Kidney epithelial cell (primary cell): Measurements from ENCODE around the gene OTUD3. TPM values are rescaled to one million over a fixed set of nuclear protein-coding genes. Genes with fewer than 3 reads are reported as not detected.
"Not testable (repeated sequence)": the region's sequence is repeated elsewhere in the genome, so short reads cannot be mapped to it uniquely, and the experiment has no call there.

Source experiments
- DNase-seq: peaks from one replicate; pipeline ENCODE4 v3.0.0-alpha.2; 2010; ENCODE audit warnings: low read depth
- H3K27me3 ChIP-seq: 2 replicates; pipeline ENCODE4 v1.6.0; 2011; ENCODE audit warnings: low read length; ENCODE audit not compliant: control insufficient read depth, insufficient read depth
- H3K36me3 ChIP-seq: 2 replicates; pipeline ENCODE4 v1.5.1; 2011; ENCODE audit warnings: low read length; ENCODE audit not compliant: control insufficient read depth, insufficient read depth
- H3K4me3 ChIP-seq: 2 replicates; pipeline ENCODE4 v1.5.1; 2011; ENCODE audit warnings: low read depth, mild to moderate bottlenecking, control low read depth, low read length
- CTCF ChIP-seq: IDR thresholded peaks from 2 replicates; pipeline ENCODE4 v1.5.1; 2011; ENCODE audit warnings: mild to moderate bottlenecking, moderate library complexity, low read length, control low read depth, inconsistent platforms; ENCODE audit not compliant: insufficient read depth, poor library complexity, severe bottlenecking
- total RNA-seq: library from RNA; depleted of rRNA; stranded (reverse); fragments of >200 nt; gene quantifications from 2 replicates; pipeline ENCODE4 v1.2.3, GENCODE V29; 2015

Gene OTUD3
- total RNA-seq, 1 donor from 2014 or later = 8.0 TPM

GRCh38 chr1:19845555-19845954 lies 36.6 kb upstream of the OTUD3 start:
- Histone ChIP-seq H3K36me3 (no peaks in the 10 kb centered on the region), H3K4me3 (no peak overlapping the region), H3K27me3 (no peaks in the 10 kb centered on the region)
- TF ChIP-seq CTCF = no peak
- no peak for DNase-seq

DNA sequence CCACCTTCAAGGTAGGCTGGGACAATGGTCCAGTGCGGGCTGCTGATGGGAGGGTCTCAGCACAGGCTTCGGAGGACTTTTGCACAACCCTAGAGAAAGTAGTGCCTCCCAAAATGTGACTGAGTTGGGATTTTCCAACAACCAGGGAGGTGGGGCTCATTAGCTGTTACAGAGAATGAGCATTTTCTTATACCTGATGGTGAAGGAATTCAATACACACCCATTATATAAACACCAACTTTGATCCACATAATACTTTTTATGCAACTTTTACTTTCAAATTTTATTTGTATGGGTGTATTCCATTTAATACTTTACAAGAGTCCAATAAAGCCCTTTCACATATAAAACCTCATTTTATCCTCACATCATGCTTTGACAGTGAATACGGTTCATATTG lies 35.9 kb upstream of the OTUD3 start:
- Histone ChIP-seq H3K36me3 (no peaks in the 10 kb centered on the region), H3K27me3 (no peaks in the 10 kb centered on the region), H3K4me3 (no peak overlapping the region)
- TF ChIP-seq CTCF = no peak
- DNase-seq = no peak

- not testable (repeated sequence) for H3K27me3 ChIP-seq, DNase-seq, H3K4me3 ChIP-seq, H3K36me3 ChIP-seq
Measured at GRCh38 chr1:19847334-19847733, 34.9 kb upstream of the OTUD3 start.

DNA sequence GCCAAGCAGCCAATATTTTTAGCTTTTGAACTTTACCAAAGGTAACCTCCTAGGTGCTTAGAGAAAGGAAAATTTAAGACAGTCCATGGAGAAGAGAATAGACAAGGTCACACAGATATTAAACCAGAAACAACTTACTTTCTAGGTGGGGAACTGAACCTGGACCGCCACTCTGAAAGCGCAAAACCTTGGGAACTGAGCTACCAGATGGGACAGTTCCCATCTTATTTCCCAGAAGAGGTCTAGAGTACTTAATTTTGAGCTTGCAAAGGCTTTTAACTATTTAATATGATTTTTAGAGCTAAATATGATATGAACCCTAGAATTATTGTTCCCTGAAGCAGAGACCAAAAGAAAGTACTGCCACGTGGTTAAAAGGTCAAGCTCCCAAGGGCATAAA lies 32.9 kb upstream of the OTUD3 start:
- DNase-seq, H3K4me3 ChIP-seq, H3K27me3 ChIP-seq, H3K36me3 ChIP-seq: not testable (repeated sequence)

GRCh38 chr1:19850214-19850613 lies 32.0 kb upstream of the OTUD3 start:
- DNase-seq = no peak
- Histone ChIP-seq H3K36me3 (no peaks in the 10 kb centered on the region), H3K27me3 (no peaks in the 10 kb centered on the region), H3K4me3 (no peak overlapping the region)
- TF ChIP-seq CTCF = no peak

DNA sequence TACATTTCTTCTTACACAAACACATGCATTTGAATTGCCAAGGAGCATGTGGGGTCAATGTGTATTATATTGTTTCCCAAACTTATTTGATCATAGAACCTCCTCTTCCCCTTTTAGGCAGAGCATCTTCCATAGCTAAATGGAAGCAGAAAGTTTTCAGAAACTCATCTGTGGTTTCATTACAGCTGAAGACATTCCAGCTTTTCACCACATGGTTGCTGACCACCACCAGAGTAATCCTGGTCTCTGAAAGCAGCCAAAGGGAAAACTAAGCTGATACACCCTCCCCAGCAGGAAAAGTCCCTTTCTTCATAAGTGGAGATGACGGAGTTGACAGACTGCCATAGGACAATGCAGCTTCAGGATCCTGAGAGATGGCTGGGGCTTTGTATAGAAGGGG lies 30.2 kb upstream of the OTUD3 start:
- Histone ChIP-seq H3K36me3 (no peaks in the 10 kb centered on the region), H3K4me3 (no peak overlapping the region), H3K27me3 (no peaks in the 10 kb centered on the region)
- TF ChIP-seq CTCF = no peak
- DNase-seq = no peak

DNA sequence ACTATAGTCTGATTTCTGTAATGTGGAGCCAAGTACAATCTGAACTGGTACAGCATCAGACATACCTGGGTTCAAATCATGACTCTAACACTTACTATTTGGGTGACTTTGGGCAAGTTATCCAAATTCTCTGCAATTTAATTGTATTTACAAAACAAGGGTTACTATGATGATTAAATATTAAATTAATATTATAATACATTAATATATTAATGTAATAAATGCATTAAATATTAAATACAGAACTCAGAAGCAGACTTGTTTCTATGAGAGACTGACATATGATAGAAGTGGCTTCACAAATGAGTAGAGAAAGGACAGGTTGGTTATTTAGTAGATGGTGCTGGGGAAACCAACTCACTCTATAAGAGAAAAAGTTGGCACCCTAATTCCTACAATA lies 27.3 kb upstream of the OTUD3 start:
- Histone ChIP-seq H3K36me3 (no peaks in the 10 kb centered on the region), H3K27me3 (no peaks in the 10 kb centered on the region), H3K4me3 (no peak overlapping the region)
- no peak for DNase-seq
- TF ChIP-seq CTCF = no peak
